Left ventricle myocardium inferior (tissue), 1 donor: ENCODE measurements around the gene SENP3. TPM values are rescaled to one million over a fixed set of nuclear protein-coding genes. Genes with fewer than 3 reads are reported as not detected.

Source experiments
- DNase-seq: peaks from one replicate; pipeline ENCODE4 v3.0.0-alpha.2; 2020
- H3K27ac ChIP-seq: fragments of 200-600 bp; replicated peaks from 2 replicates; pipeline ENCODE4 v1.8.0; 2021
- H3K27me3 ChIP-seq: fragments of 200-600 bp; 2 replicates; pipeline ENCODE4 v1.8.0; 2021; ENCODE audit warnings: low read depth
- H3K36me3 ChIP-seq: fragments of 200-600 bp; 2 replicates; pipeline ENCODE4 v1.8.0; 2021
- H3K4me1 ChIP-seq: fragments of 200-600 bp; 2 replicates; pipeline ENCODE4 v1.8.0; 2021
- H3K4me3 ChIP-seq: fragments of 200-600 bp; 2 replicates; pipeline ENCODE4 v1.8.0; 2021; ENCODE audit warnings: mild to moderate bottlenecking, moderate library complexity
- H3K9me3 ChIP-seq: fragments of 200-600 bp; replicated peaks from 2 replicates; pipeline ENCODE4 v1.8.0; 2021
- intact Hi-C: fragments of 100-400 bp; cut with micrococcal nuclease; formaldehyde crosslinking; loops from one replicate; pipeline ENCODE4 v1.11.0; 2022
- total RNA-seq: library from RNA; stranded (reverse); fragmentation: NEBNext Ultra II Directional; extraction: Animal tissue kit (Norgen Biotek cat#: 25700); gene quantifications from one replicate; pipeline ENCODE4 v1.2.1, GENCODE V29; 2021
- TF ChIP-seq, protein P1 (sequence below): fragments of 200-600 bp; IDR thresholded peaks from 2 replicates; pipeline ENCODE4 v1.8.0; 2021; ENCODE audit warnings: antibody characterized with exemption, mild to moderate bottlenecking, borderline replicate concordance
- donor health status: DM: no; HTN: yes; CAD: no; lungs with severe emphysema.

The SENP3 gene
- total RNA-seq, 1 donor from 2014 or later, result 29.5 TPM

DNA sequence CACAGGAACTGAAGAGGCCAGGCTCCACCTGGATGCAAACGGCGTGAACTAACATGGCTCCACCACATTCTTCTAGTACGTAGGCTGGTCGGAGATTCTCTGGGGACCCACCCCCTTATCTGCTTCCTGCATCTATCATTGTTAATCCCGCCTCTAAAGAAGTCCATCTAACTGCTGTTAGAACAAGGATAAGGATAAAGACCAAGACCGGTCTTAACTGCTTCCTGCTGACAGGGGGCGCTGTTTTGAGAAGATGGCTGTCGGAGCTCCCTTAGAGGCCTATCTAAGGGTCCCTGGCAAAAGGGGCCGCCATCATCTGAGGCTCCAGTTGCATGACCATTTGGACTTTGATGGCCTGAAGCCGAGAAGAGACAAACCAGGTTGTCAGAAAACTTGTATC lies 38.7 kb upstream of the SENP3 start:
- H3K36me3 ChIP-seq, result no peaks in the 10 kb centered on the region
- H3K27me3 ChIP-seq, result no peaks in the 10 kb centered on the region
- no peak overlapping the region for H3K27ac ChIP-seq
- H3K9me3 ChIP-seq, result peaks cover 6% of the 10 kb centered on the region
- no peak for DNase-seq
- intact Hi-C loops, result no loop called here
- H3K4me3 ChIP-seq, result no peak overlapping the region
- TF ChIP-seq, protein P1, sequence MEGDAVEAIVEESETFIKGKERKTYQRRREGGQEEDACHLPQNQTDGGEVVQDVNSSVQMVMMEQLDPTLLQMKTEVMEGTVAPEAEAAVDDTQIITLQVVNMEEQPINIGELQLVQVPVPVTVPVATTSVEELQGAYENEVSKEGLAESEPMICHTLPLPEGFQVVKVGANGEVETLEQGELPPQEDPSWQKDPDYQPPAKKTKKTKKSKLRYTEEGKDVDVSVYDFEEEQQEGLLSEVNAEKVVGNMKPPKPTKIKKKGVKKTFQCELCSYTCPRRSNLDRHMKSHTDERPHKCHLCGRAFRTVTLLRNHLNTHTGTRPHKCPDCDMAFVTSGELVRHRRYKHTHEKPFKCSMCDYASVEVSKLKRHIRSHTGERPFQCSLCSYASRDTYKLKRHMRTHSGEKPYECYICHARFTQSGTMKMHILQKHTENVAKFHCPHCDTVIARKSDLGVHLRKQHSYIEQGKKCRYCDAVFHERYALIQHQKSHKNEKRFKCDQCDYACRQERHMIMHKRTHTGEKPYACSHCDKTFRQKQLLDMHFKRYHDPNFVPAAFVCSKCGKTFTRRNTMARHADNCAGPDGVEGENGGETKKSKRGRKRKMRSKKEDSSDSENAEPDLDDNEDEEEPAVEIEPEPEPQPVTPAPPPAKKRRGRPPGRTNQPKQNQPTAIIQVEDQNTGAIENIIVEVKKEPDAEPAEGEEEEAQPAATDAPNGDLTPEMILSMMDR, result peak; percentile 59
- H3K4me1 ChIP-seq, result no peaks in the 10 kb centered on the region

GRCh38 chr17:7528842-7529241 lies 32.9 kb upstream of the SENP3 start:
- Histone ChIP-seq H3K27me3 (no peaks in the 10 kb centered on the region), H3K27ac (no peak overlapping the region), H3K9me3 (peaks cover 29% of the 10 kb centered on the region), H3K36me3 (no peaks in the 10 kb centered on the region), H3K4me3 (no peak overlapping the region), H3K4me1 (no peaks in the 10 kb centered on the region)
- intact Hi-C loops, result no loop called here
- TF ChIP-seq, protein P1, result no peak
- no peak for DNase-seq

DNA sequence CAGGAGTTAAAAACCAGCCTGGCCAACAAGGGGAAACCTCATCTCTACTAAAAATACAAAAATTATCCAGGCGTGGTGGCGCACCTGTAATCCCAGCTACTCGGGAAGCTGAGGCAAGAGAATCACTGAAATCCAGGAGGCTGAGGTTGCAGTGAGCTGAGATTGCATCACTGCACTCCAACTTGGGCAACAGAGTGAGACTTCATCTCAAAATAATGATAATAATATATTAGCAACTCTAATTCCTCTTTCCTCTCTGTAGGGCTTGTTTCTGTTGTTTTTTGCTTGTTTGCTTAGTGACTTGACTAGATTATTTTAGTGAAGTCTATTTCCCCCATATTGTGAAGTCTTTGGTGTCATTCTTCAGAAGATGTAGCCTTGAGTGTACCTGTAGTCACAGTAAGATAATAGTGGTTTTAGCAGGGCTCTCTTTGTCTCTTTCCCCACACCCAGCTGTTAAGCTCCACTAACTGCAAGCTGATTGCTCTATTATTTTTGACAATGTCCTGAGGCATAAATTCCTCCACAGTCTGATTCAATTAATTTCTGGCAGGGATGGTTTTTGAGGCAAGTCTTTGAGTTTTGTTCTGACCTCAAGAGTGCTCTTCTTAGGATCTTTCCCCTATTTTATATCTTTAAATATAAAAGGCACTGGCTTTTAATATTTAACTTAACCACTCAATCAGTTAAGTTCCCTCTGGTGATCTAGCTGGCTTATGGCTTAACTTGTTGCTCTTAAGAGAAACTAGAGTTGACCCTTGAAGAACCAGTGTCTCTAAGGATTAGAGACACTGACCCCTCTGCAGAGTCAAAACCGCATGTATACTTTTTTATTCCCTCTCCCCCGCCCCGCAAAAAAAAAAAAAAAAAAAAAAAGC lies 31.5 kb upstream of the SENP3 start:
- no peak overlapping the region for H3K27ac ChIP-seq
- TF ChIP-seq, protein P1, result no peak
- H3K27me3 ChIP-seq, result no peaks in the 10 kb centered on the region
- no peaks in the 10 kb centered on the region for H3K36me3 ChIP-seq
- DNase-seq, result no peak
- no peaks in the 10 kb centered on the region for H3K4me1 ChIP-seq
- H3K9me3 ChIP-seq, result peaks cover 29% of the 10 kb centered on the region
- no peak overlapping the region for H3K4me3 ChIP-seq
- intact Hi-C loops, result no loop called here

DNA sequence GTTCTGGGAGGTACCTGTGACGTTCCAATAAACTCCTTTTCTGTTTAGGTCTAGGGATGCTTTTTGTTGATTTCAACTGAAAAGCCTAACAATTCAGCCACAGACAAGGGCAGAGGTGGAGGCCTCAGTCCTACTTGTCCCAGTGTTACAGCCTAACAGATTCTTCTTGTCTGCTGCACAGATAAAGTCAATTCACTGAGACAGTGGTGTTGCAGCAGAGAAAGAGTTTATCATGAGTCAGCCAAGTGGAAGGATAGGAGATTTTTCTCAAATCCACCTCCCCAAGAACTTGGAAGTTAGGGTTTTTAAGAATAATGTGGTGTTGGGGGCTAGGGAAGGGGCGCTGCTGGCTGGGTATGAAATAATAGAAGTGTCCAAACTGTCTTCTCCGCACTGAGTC lies 23.7 kb upstream of the SENP3 start:
- H3K4me1 ChIP-seq, result no peaks in the 10 kb centered on the region
- H3K27me3 ChIP-seq, result no peaks in the 10 kb centered on the region
- DNase-seq, result no peak
- intact Hi-C loops, result no loop called here
- peaks cover 12% of the 10 kb centered on the region for H3K9me3 ChIP-seq
- TF ChIP-seq, protein P1, result no peak
- no peak overlapping the region for H3K4me3 ChIP-seq
- H3K36me3 ChIP-seq, result no peaks in the 10 kb centered on the region
- no peak overlapping the region for H3K27ac ChIP-seq

DNA sequence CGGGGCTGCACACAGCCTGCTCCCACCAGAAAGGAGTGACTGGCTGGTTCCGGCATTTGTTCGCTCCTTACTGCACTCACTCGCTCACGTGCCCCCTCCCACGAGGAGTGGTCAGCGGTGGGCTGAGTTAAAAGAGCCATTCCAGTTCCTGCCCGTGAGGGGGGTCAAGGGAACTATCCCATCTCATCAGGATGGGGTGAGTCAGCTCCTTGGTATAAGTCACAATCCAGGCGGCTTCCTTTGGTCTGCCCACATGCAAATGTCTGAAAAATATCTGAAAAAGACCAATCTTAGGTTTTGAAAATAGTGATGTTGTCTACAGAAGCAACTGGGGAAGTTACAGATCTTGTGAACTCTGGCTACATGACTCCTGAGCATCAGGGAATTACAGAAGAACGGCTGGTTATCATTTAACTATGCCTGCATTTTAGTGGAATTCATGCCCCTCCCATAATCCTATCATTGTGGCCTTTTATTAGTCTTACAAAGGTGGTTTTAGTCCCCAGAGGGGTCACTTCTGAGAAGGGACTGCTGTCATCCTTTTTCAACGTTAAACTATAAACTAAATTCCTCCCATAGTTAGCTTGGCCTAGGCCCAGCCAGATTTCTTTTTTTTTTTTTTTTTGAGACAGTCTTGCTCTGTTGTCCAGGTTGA lies 22.7 kb upstream of the SENP3 start:
- no peak for DNase-seq
- Histone ChIP-seq H3K36me3 (no peaks in the 10 kb centered on the region), H3K9me3 (peaks cover 12% of the 10 kb centered on the region)

More for the DNA sequence above, 22.7 kb upstream of the SENP3 start:
- TF ChIP-seq, protein P1, result no peak
- H3K4me1 ChIP-seq, result no peaks in the 10 kb centered on the region
- H3K27me3 ChIP-seq, result no peaks in the 10 kb centered on the region
- H3K27ac ChIP-seq, result no peak overlapping the region
- no peak overlapping the region for H3K4me3 ChIP-seq
- intact Hi-C loops, result no loop called here
